ENCODE data around the gene RIN3.

The RIN3 gene

DNA sequence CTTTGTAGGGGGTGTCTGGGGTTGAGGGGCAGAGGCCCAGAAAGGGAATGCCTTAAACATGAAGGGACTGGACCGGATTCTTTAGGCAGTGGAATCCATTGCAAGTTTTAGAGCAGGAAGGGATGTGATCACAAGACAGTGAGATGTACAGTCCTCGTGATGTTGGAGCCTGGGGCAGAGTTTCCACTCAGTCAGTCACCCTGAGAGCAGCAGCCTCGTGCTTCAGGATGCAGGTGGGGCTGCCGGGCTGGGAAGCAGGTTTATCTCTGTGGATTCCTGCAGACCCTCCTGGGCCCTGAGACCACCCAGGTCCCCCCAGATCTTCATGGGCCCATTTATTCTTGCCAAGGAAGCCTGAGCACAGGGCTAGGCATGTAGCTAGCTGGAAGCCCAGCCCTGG lies 38.5 kb downstream of the RIN3 start:
- TF ChIP-seq, protein P1, sequence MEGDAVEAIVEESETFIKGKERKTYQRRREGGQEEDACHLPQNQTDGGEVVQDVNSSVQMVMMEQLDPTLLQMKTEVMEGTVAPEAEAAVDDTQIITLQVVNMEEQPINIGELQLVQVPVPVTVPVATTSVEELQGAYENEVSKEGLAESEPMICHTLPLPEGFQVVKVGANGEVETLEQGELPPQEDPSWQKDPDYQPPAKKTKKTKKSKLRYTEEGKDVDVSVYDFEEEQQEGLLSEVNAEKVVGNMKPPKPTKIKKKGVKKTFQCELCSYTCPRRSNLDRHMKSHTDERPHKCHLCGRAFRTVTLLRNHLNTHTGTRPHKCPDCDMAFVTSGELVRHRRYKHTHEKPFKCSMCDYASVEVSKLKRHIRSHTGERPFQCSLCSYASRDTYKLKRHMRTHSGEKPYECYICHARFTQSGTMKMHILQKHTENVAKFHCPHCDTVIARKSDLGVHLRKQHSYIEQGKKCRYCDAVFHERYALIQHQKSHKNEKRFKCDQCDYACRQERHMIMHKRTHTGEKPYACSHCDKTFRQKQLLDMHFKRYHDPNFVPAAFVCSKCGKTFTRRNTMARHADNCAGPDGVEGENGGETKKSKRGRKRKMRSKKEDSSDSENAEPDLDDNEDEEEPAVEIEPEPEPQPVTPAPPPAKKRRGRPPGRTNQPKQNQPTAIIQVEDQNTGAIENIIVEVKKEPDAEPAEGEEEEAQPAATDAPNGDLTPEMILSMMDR (IDR thresholded peaks at IDR 0.05; ENCODE audit: extremely low read depth, missing control alignments) = no peak
- no peak for DNase-seq (ENCODE audit: low spot score)

DNA sequence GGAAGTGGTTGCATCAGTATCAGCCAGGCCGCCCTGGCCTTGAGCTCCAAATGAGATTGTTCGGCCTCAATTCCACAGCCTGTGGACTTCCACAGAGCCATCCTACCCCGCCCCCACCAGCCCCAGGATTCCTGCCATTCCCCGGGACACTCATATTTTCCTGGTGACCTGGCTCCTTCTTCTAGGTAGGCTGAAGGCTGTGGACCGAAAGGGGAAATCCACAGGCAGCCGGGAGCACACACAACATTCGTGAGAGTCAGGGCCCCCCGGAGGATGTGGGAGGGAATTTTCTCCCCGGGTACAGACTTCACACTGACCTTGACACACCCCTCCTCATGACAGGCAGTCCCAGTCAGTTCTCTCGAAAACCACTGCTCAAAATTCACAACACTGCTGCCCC lies 39.9 kb downstream of the RIN3 start:
- TF ChIP-seq, protein P1 (IDR thresholded peaks at IDR 0.05; ENCODE audit: extremely low read depth, missing control alignments) = no peak
- no peak for DNase-seq (ENCODE audit: low spot score)

DNA sequence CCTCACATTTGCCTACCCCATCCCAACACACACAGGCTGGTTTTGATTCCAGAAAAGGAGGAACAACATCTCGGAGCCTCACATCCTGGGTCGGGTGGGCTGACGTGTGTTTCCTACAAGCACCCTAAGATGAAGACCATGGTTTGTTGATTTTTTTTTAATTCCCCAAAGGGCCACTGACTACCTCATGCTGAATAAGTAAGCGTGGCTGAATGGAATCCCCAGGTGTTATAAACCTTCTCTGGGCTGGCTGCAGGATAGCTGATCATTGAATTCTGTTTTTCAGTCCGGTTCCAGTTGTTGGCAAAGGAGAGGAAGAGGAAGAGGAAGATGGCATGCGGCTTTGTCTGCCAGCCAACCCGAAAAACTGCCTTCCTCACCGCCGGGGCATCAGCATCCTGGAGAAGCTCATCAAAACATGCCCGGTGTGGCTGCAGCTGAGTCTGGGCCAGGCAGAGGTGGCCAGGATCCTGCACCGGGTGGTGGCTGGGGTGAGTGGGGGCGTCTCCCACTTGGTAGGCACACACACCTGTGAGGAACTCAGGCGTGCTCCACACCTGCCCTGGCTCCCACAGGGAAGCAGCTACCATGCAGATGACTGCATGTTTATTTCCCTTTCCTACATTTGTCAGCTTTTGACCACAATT lies 42.0 kb downstream of the RIN3 start:
- TF ChIP-seq, protein P1 (IDR thresholded peaks at IDR 0.05; ENCODE audit: extremely low read depth, missing control alignments) = no peak
- DNase-seq (ENCODE audit: low spot score) = no peak

DNA sequence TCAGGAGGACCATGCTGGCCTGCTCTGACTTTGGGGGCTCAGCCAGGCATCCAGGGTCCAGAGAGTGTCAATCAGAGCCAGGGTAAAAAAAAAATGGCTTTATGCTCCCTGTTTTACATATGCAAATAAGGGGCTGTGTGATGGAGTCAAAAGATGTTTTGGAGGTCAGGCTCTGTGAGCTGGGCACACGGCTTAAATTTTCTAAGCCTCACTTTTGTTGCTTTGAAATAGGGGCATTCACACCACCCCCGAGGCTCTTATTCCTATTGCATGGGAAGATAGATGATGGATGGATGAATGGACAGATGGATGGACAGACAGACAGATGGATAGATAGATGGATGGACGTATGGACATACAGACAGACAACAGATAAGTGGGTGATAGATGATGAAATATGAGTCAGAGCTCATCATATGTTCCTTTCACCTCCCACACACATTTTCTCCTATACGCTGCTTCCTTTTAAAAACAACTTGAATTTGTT lies 42.7 kb downstream of the RIN3 start:
- DNase-seq (ENCODE audit: low spot score) = no peak
- TF ChIP-seq, protein P1 (IDR thresholded peaks at IDR 0.05; ENCODE audit: extremely low read depth, missing control alignments) = no peak

- no peak for DNase-seq (ENCODE audit: low spot score)
- TF ChIP-seq, protein P1 (IDR thresholded peaks at IDR 0.05; ENCODE audit: extremely low read depth, missing control alignments) = no peak
Measured at GRCh38 chr14:92556863-92557543, 43.4 kb downstream of the RIN3 start.

GRCh38 chr14:92557544-92557912 lies 43.9 kb downstream of the RIN3 start:
- TF ChIP-seq, protein P1 (IDR thresholded peaks at IDR 0.05; ENCODE audit: extremely low read depth, missing control alignments) = no peak
- DNase-seq (ENCODE audit: low spot score) = no peak

DNA sequence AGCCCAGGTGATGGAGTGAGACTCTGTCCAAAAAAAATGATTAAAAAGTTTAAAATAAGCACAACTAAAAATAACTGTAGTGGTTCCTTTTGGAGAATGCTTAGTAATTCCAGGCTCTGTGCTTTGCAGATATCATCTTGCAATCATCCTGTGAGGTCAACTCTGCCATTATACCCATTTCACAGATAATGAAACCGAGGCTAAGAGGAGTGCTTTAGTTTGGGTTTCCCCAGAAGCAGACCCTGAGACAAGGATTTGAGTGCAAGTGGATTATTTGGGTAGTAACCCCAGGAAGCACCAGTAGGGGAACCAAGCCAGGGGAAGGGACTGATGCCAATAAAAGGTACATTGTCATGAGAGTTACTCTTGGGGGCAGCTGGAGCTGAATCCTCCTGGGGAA lies 44.7 kb downstream of the RIN3 start:
- TF ChIP-seq, protein P1 (IDR thresholded peaks at IDR 0.05; ENCODE audit: extremely low read depth, missing control alignments) = no peak
- DNase-seq (ENCODE audit: low spot score) = no peak
